NCI-H1694 treated with DMSO at 0.1 percent for 48 hours (cell line): Measurements from ENCODE around the gene KCNJ15.

Source experiments
- DNase-seq: peaks from one replicate; lab custom pipeline; 2025; lab: John Stamatoyannopoulos, UW

The KCNJ15 gene

DNA sequence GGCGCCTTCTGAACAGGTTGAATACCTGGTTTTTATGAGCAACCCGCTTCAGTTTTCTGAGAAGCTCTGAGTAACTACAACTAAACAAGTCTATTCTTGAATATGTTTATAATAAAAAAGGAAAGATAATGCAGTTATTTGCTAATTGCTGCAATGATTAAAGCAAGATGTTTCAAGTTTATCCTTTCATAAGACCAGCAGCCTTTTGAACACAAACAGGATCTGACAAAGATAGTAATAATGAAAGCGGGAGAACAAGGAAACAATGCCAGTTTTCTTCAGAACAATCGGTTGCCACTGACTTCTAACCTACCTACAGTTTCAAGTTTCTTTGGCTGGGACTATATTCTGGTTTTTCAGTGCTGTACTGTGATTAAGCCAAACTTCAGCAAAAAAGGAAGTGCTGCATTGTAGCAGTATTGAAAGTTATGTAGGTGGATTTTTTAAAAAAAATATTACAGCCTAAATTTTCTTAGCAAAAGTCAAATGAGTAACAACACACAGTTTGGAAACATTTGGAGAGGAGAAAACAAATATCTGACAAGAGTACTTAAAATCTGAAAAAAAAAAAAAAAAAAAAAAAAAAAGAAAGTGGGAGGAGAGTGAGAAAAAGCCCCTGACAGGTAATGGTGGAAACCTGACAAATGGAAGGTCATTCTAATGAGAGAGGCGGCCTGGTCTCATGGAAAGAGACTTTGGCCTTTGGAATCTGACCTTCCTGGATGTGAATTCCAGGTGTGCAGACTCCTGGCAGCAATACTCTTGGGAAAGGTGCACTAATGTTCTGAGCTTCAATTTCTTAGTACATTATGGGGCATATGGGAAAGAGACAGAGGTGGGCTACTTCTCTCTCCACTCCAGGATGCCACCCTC, 11.4 kb downstream of the KCNJ15 start:
- no peak for DNase-seq

DNA sequence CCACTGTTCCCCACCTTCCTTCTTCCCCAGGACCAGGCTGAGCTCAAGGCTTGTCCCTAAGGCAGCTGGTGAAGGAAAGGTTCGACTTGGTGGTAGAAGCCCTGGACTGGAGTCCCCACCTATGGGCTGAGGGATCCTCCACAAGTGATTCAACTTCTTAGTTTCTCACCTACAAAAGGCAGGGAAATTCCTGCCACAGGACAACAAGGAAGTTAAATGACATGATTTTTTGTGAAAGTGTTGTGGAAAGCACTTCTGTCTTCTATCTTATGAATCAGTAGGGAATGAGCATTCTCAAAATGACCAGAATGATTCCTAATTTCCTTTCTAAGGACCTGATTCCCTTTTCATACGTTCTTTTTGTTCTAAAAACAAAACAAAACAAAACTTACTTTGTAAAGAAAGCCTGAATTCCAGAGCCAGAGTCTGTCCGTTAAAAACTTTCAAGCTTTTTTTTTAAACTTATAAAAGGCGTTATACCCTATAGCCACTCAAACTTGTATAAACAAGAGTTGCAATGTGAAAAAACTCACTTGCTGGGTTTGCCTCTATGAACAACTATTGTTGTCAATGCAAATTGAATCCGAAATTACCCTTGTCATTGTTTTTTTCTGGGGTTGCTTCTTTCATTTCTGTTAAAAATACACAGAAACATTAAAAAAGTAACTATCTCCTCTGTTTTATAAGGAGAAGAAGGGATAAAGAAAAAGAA, 12.2 kb downstream of the KCNJ15 start:
- DNase-seq = no peak

DNA sequence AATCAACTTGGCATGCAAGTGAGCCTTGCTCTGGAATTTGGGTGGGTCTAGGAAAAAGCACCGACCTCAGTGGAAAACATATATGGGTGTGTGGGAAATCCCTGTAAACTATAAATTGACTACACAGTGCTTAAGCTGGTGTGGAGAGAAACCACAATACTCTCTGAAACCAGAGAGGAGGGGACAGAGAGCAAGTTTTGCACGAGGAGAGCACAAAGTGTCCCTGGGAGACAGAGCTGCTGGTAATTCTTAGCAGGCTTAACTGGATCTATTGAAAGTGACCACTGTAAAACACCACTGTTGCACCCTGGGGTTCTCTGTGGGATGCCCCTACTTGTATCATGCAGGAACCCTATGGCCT, 12.8 kb downstream of the KCNJ15 start:
- no peak for DNase-seq

DNA sequence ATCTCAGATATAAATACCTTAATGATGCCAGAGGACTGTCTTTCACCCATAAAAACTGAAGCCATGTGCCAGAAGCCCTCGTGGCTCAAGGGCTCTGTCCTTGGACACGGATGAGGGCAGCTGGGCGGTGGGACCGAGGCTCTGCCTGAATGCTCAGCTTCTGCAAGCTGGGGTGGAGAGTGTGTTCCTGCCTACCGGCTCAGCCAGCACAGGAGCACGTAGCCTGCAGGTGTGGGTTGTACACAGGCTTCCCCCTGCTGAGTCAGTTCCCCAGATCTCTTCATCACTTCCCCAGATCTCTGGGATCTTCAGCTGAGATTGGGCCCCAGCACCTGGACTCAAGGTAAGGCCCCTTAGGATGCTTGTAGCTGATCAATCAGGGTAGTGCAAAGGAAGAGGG, 15.4 kb downstream of the KCNJ15 start:
- no peak for DNase-seq

DNA sequence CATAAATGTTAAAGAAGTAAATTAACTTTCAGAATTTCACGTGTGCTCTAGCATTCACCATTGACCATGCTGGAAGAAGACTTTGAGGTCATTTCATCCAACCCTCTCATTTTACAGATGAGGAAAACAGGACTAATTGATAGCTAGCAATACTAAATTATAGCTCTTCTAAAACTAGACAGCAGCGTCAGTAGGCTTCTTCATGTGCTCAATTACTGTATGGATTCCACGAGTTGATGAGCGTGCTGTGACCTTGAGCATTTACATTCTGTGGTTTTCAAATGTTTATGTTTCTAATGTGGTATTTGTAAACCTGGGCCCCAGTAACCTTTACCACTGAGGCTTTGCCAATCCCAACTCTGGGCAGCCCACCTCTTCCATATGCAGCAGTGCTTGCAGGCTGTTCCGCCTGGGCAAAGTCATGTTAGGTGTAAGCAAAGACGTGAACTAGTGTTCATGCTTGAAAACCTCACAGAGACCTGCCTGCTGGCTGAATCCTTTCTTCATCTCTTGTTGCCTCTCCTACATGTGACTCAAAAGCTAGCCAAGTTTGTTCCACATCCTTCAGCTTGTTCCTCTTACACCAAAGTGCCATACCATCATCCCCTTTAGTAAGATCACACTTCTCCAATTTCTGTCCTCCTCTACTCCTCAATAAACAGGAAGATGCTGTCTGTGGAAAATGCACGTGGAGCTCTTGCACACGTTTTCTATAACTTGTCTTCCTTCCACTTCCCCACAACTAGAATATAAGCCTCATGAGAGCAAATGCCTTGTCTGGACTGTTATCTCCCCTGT, 17.2 kb downstream of the KCNJ15 start:
- DNase-seq = no peak

DNA sequence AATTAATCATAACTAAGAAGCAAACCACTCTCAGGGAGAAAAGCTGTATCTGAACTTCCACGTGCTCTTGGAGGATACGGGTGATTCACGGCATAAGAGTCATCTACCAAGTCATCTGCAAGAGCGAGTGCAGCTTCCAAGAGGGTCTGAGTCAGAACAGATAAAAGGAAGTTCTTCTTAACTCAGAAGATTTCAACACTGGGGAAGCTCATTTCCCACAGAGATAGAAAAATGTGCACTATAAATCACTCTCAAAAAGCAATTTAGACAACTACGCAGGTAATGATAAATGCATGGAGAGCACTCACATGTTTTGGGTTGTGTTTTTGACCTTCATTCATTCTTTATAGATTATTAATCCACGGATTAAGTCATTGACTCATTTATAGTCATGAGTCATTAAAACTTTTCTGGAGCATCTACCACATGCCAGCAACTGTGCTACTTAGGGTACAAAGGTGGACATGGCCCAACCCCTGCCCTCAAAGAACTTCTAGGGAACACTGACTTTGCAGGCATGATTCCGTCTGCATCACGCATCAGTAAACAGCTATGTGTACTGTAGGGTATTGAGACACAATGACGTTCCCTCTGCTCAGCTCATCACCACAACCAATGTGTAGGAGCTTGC, 20.8 kb downstream of the KCNJ15 start:
- DNase-seq = no peak

DNA sequence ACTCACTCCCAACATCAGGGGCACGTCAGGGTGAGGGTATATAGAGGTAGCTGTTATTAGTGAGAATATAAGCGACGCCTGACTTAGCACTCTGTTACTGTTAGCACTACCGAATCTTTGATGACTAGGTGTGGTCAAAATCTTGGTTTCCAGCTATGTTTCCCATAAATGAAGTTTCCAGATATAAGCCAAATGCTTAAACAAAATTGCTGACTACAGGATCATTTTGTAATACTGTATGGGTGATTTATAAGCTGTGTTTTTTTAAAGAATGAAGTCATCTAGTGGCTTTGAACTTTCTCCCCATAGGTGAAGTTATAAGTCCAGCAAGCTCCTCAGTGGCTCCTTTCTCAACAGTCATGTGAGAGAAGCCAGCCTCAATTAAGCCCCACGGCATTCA, 23.7 kb downstream of the KCNJ15 start:
- no peak for DNase-seq

DNA sequence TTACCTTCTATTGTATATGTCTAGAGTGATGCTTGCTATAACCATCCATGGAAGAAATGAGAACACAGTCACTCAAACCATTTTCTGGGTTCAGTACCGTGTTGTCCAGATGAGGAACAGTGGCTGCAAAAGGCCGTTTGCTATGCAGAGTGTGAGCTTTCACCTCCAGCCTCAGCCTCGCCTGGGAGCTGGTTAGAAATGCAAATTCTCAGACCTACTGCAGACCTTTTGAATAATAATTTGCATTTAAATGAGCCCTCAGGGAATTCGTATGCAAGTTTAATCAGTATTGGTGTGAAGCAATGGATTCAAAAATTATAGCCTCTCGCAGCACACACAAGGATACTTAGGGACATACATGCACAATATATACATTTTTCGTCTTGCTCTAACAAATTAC, 24.1 kb downstream of the KCNJ15 start:
- DNase-seq = no peak

DNA sequence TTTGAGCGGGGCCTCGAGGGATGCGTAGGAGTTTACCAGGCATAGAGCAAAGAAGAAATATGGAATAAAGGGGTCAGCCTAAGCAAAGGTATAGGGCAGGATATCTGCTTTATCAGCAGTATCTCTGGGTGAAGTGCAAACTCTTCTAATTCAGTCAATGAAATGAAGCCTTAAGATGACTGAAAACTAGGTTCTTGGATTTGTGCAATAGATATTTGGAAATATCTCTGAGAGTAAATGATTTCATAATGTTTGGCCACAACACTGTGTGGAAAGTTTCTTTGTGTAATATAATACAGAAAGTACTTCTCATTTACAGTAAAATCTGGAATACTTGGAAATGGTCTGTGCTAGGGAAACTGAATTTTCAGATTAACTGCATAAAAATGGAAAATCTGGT, 26.1 kb downstream of the KCNJ15 start:
- no peak for DNase-seq

DNA sequence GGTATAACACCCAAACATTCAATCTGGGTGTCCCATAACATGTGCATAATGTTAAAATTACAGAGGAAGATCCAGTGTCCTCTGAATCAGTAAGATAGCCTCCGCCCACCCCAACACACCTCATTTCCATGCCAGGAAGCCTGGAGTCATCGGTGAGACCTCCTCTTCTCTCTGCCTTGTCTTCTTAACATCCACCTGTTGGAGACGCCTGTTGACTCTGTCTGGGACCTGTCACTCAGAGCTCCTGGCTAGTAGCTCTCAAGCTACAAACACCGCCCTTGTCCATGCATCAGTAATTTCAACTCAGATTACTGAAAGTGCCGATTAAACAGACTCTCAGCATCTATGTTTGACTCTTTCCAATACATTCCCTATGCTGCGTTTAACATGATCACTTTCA, 27.4 kb downstream of the KCNJ15 start:
- no peak for DNase-seq

DNA sequence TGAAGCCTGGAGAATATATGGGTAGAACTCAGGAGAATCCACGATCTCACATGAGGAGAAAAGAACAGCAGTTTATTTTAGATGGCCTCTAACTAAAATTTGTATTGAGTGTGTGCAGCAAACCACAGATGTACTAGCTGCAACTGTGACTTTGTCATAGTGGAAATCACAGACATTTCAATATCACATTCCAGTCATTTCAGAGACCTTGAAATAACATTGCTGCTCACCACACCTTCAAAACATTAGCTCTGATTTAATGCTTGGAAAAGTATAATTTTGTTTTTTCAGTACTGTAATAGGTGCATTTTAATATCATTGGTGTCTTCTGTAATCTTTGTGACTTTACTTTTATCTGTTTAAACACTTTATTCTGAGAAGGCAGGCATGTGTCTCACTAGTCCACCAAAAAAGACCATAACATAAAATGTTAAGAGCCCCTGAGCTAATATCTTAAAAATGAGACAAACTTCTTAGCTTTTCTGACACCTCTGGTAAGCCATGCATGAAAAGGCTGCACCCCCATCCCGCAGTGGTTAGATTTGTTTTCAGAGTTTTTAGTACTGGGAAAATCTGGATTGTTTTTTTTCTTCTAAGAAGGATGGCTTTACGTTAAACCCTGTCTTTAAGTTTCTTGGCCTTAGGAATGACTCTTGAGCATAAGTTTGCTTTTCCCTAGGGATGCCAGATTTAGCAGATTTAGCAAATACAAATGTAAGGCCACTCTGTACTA, 30.1 kb downstream of the KCNJ15 start:
- no peak for DNase-seq

DNA sequence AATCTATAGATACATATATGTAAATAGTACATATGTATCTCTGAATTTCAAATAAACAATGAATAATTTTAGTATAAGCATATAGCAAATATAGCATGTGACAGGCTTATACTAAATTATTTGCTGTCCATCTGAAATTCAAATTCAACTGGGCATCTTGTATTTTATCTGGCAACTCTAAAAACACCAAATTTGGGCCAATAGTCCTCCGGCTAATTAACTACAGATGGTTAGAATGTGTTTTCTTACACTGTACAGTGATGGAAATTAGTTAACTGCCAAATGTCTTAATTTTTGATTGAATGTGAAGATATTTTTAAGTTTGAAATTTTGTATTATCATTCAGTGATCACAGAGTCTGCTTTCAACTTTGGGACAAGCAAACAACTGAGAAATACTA, 30.7 kb downstream of the KCNJ15 start:
- DNase-seq = no peak

DNA sequence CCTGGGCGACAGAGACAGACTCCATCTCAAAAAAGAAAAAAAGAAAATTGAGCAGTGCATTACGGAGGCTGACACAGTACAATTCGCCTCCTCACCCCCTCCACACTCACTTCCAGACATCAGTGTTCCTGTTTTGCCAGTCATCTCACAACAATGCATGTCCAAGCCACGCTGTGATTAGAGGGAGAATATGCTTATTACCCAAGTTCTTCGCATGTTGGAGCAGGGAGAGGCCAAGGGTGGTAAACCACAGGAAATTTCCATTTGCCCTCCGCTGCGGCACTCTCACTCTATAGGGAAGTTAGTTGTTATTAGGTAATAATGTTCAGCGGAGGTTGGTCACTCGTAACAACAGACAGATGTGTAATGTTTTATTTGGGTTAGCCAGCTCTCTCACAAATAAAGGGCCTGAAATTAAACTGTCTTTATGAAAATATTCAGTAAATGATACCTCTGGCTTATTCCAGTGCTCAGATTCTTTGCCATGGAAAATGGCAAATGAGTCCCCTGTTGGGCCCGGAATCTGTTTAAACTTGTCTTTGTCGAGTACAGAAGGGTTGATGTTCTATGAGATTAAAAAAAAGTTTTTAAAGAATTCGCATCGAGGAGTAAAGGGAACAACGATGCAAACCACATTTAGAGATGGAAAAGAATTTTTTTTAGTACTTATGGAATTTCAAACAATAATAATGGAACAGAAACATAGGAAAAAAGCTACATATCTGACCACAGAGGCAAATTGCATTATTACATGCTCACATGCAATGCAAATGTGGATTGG, 33.1 kb downstream of the KCNJ15 start:
- DNase-seq = no peak

DNA sequence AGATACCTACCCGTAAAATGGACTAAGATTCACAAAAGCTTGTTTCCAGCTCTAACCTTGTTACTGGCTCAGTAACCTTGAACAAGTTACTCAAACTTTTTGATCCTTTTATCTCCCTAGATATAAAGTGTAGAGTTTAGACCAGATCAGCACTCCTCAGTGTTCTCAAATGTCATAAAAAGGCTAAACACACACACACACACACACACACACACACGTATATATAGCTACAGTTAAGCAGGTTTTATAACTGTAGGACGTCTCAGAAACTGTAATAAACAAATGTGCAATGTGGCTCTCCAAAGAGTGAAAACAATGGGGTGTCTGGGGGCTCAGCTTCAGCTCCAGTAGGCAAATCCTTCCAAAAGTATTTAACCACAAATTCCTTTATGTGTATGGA, 34.0 kb downstream of the KCNJ15 start:
- DNase-seq = no peak

DNA sequence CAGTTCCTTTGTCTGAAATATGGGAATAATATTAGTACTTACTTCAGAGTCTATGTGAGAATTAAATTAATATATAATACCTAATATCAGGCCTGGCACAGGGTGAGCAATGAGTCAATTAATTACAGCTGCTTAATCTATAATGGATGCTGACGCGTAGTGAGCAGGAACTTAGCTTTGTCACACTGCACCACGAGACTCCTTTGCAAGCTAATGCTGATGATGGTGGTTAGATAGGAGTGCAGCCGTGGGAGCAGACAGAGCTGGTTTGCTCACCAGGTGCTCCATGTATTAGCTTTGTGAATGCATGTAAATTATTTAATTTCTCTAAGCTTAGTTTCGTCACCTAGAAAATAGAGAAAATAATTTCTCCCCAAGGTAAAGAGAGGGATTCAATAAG, 35.1 kb downstream of the KCNJ15 start:
- no peak for DNase-seq

DNA sequence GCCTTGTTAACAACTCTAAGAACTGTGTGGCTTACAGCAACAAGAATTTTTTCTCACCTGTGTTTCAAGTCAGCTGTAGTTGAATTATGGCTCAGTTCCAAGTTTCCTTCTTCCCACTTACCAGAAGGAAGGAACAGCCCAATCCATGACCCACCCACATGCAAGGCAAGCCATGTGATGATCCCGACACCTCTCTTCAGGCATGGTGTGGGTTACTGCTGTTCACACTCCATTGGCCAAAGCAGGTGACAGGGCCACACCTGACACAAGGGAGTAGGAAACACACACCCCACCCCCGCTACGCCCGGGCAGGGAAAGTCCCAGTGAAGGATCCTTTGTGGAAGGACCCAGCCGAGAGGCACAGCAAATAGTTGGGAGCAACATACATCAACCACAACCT, 36.3 kb downstream of the KCNJ15 start:
- no peak for DNase-seq

DNA sequence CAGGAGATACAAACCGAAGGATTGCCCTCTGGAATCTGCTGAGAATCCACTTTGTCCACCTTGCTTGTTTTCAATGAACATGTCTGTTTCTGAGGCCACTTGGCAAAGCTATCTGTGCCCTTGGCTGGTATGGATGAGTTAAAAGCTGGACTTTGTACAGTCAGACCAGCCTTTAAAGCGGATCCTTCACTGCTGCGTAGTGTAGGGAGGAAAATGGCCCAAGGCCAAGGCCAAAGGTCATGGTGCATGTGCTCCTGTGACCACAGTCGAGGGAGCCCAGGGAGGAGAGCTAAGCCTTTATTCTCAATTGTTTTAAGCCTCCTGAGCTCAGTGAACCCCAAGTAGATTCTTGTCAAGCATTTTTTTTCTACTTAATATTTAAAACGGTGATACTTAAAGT, 37.0 kb downstream of the KCNJ15 start:
- no peak for DNase-seq

DNA sequence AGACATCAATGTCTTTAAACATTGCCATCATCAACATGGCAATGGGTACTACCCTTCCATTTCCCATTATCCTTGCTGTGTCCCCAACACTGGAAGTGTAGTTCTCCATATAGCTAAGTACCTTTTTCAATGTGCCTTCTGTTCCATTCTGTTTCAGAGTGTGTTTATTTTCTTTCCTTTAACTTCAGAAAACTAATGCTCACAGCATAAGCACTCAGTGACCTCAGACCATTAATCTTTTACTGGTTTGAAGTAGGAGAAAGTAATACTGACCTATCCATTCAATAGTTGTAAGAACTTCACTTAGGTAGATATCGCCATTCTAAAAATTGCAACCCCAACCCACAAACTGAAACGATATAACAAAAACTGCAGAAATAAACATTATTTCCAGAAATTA, 37.8 kb downstream of the KCNJ15 start:
- DNase-seq = no peak

DNA sequence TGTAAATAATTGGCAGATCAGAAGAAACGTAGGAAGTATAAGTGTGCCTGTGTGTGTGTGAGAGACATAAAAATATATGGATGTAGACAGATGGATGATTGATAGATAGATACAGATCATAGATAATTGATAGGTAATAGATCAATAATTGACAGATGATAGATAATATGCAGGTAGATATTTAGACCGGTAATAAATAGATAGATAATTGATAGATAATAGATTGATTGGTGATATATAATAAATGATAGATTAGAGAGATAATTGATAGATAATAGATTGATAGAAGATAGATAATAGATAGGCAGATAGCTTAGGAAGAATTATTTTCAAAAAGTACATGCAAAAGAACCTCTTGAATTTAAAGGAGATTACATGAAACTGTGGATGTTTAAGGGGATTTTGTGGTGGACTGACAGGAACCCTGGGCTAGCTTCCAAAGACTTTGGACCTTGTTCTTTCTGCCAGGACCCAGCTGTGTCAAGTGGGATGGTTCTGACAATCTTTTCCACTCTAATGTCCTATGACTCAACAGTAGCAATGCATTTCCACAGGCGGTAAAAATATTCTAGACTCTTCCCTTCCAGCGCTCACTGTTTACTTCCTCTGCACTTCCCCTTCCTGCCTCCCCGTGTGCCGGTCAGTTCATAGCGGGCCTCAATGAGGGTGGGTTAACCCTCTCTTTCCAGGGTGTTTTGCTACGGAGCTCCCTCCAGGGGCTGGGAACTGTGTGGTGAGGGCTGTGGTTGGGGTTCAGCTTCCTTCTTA, 39.4 kb downstream of the KCNJ15 start:
- no peak for DNase-seq

DNA sequence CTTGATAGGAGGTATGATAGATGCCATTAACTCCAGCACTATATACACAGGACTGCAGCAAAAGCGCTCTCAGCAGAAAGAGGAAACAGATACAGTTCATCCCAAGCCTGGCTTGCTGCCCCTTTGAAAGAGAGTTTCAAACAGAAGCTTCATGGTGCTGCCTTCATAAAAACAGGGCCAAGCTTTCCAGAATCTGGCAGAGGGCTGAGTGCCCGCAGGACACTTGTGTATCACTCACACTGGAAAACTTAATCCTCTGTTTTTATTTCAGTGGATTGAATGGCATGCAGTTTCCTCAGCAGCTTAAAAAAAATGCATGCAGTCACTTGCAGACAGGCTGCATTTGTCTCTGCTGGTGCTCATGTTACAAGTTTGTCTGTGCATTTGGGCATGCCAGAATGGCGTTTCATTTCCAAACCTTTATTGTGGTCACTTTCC, 40.4 kb downstream of the KCNJ15 start:
- no peak for DNase-seq
